ENCODE data around the gene KAZN. TPM values are rescaled to one million over a fixed set of nuclear protein-coding genes. Genes with fewer than 3 reads are reported as not detected.

KAZN gene
- polyA plus RNA-seq, 2 donors = 29.3 to 32.0 TPM

- Histone ChIP-seq H3K27me3 (ENCODE audit: control insufficient read depth in 1 of 2, insufficient read depth in 2 of 2, low read length in 2 of 2) (no peaks in the 10 kb centered on the region), H3K27ac (ENCODE audit: low read depth in 2 of 2, low read length in 1 of 2) (no peak overlapping the region), H3K4me1 (ENCODE audit: control insufficient read depth in 2 of 2, insufficient read depth in 2 of 2, low read length in 1 of 2) (no peaks in the 10 kb centered on the region), H3K36me3 (ENCODE audit: control insufficient read depth in 2 of 2, insufficient read depth in 2 of 2, low read length in 1 of 2) (no peaks in the 10 kb centered on the region), H3K4me3 (ENCODE audit: low read depth in 1 of 2, low read length in 2 of 2) (no peak overlapping the region), H3K9me3 (ENCODE audit: control insufficient read depth in 2 of 2, insufficient read depth in 1 of 2, low read depth in 1 of 2, low read length in 1 of 2) (no peaks in the 10 kb centered on the region)
- WGBS, 2 donors = 0 to 39% methylated on average over 1 of the region's 1 CpG
Measured at GRCh38 chr1:14606632-14607031, 8.1 kb downstream of the KAZN start.

- no peak overlapping the region for H3K27ac ChIP-seq (ENCODE audit: low read depth in 2 of 2, low read length in 1 of 2)
- no peaks in the 10 kb centered on the region for H3K27me3 ChIP-seq (ENCODE audit: control insufficient read depth in 1 of 2, insufficient read depth in 2 of 2, low read length in 2 of 2)
- no peak overlapping the region for H3K4me3 ChIP-seq (ENCODE audit: low read depth in 1 of 2, low read length in 2 of 2)
- no peaks in the 10 kb centered on the region for H3K9me3 ChIP-seq (ENCODE audit: control insufficient read depth in 2 of 2, insufficient read depth in 1 of 2, low read depth in 1 of 2, low read length in 1 of 2)
- H3K4me1 ChIP-seq (ENCODE audit: control insufficient read depth in 2 of 2, insufficient read depth in 2 of 2, low read length in 1 of 2) = no peaks in the 10 kb centered on the region
- H3K36me3 ChIP-seq (ENCODE audit: control insufficient read depth in 2 of 2, insufficient read depth in 2 of 2, low read length in 1 of 2) = no peaks in the 10 kb centered on the region
- 79 to 80% methylated on average over 5 of the region's 5 CpGs for WGBS, 2 donors
Measured at GRCh38 chr1:14607295-14607694, 8.8 kb downstream of the KAZN start.

GRCh38 chr1:14608308-14608707, 9.8 kb downstream of the KAZN start:
- H3K27me3 ChIP-seq (ENCODE audit: control insufficient read depth in 1 of 2, insufficient read depth in 2 of 2, low read length in 2 of 2) = no peaks in the 10 kb centered on the region
- WGBS, 2 donors = 93 to 96% methylated on average over 3 of the region's 3 CpGs
- no peaks in the 10 kb centered on the region for H3K9me3 ChIP-seq (ENCODE audit: control insufficient read depth in 2 of 2, insufficient read depth in 1 of 2, low read depth in 1 of 2, low read length in 1 of 2)
- H3K4me3 ChIP-seq (ENCODE audit: low read depth in 1 of 2, low read length in 2 of 2) = no peak overlapping the region
- H3K4me1 ChIP-seq (ENCODE audit: control insufficient read depth in 2 of 2, insufficient read depth in 2 of 2, low read length in 1 of 2) = no peaks in the 10 kb centered on the region
- no peaks in the 10 kb centered on the region for H3K36me3 ChIP-seq (ENCODE audit: control insufficient read depth in 2 of 2, insufficient read depth in 2 of 2, low read length in 1 of 2)
- no peak overlapping the region for H3K27ac ChIP-seq (ENCODE audit: low read depth in 2 of 2, low read length in 1 of 2)

- H3K4me1 ChIP-seq (ENCODE audit: control insufficient read depth in 2 of 2, insufficient read depth in 2 of 2, low read length in 1 of 2) = no peaks in the 10 kb centered on the region
- WGBS, 2 donors = 81 to 91% methylated on average over 4 of the region's 4 CpGs
- no peak overlapping the region for H3K27ac ChIP-seq (ENCODE audit: low read depth in 2 of 2, low read length in 1 of 2)
- no peaks in the 10 kb centered on the region for H3K36me3 ChIP-seq (ENCODE audit: control insufficient read depth in 2 of 2, insufficient read depth in 2 of 2, low read length in 1 of 2)
- no peaks in the 10 kb centered on the region for H3K9me3 ChIP-seq (ENCODE audit: control insufficient read depth in 2 of 2, insufficient read depth in 1 of 2, low read depth in 1 of 2, low read length in 1 of 2)
- no peak overlapping the region for H3K4me3 ChIP-seq (ENCODE audit: low read depth in 1 of 2, low read length in 2 of 2)
- no peaks in the 10 kb centered on the region for H3K27me3 ChIP-seq (ENCODE audit: control insufficient read depth in 1 of 2, insufficient read depth in 2 of 2, low read length in 2 of 2)
Measured at GRCh38 chr1:14610761-14611160, 12.3 kb downstream of the KAZN start.

GRCh38 chr1:14611792-14612191, 13.3 kb downstream of the KAZN start:
- Histone ChIP-seq H3K9me3 (ENCODE audit: control insufficient read depth in 2 of 2, insufficient read depth in 1 of 2, low read depth in 1 of 2, low read length in 1 of 2) (no peaks in the 10 kb centered on the region), H3K4me3 (ENCODE audit: low read depth in 1 of 2, low read length in 2 of 2) (no peak overlapping the region), H3K27me3 (ENCODE audit: control insufficient read depth in 1 of 2, insufficient read depth in 2 of 2, low read length in 2 of 2) (no peaks in the 10 kb centered on the region), H3K36me3 (ENCODE audit: control insufficient read depth in 2 of 2, insufficient read depth in 2 of 2, low read length in 1 of 2) (no peaks in the 10 kb centered on the region), H3K4me1 (ENCODE audit: control insufficient read depth in 2 of 2, insufficient read depth in 2 of 2, low read length in 1 of 2) (no peaks in the 10 kb centered on the region), H3K27ac (ENCODE audit: low read depth in 2 of 2, low read length in 1 of 2) (no peak overlapping the region)
- WGBS, 2 donors = 84 to 96% methylated on average over 3 of the region's 3 CpGs

- no peaks in the 10 kb centered on the region for H3K36me3 ChIP-seq (ENCODE audit: control insufficient read depth in 2 of 2, insufficient read depth in 2 of 2, low read length in 1 of 2)
- no peaks in the 10 kb centered on the region for H3K9me3 ChIP-seq (ENCODE audit: control insufficient read depth in 2 of 2, insufficient read depth in 1 of 2, low read depth in 1 of 2, low read length in 1 of 2)
- 92% methylated on average over 5 of the region's 5 CpGs for WGBS, 2 donors
- no peak overlapping the region for H3K4me3 ChIP-seq (ENCODE audit: low read depth in 1 of 2, low read length in 2 of 2)
- no peaks in the 10 kb centered on the region for H3K27me3 ChIP-seq (ENCODE audit: control insufficient read depth in 1 of 2, insufficient read depth in 2 of 2, low read length in 2 of 2)
- no peaks in the 10 kb centered on the region for H3K4me1 ChIP-seq (ENCODE audit: control insufficient read depth in 2 of 2, insufficient read depth in 2 of 2, low read length in 1 of 2)
- H3K27ac ChIP-seq (ENCODE audit: low read depth in 2 of 2, low read length in 1 of 2) = no peak overlapping the region
Measured at GRCh38 chr1:14612256-14612655, 13.8 kb downstream of the KAZN start.

- Histone ChIP-seq H3K9me3 (ENCODE audit: control insufficient read depth in 2 of 2, insufficient read depth in 1 of 2, low read depth in 1 of 2, low read length in 1 of 2) (no peaks in the 10 kb centered on the region), H3K27me3 (ENCODE audit: control insufficient read depth in 1 of 2, insufficient read depth in 2 of 2, low read length in 2 of 2) (no peaks in the 10 kb centered on the region), H3K4me1 (ENCODE audit: control insufficient read depth in 2 of 2, insufficient read depth in 2 of 2, low read length in 1 of 2) (no peaks in the 10 kb centered on the region), H3K27ac (ENCODE audit: low read depth in 2 of 2, low read length in 1 of 2) (no peak overlapping the region), H3K4me3 (ENCODE audit: low read depth in 1 of 2, low read length in 2 of 2) (no peak overlapping the region), H3K36me3 (ENCODE audit: control insufficient read depth in 2 of 2, insufficient read depth in 2 of 2, low read length in 1 of 2) (no peaks in the 10 kb centered on the region)
- whole genome bisulfite sequencing, 2 donors = 51 to 67% methylated on average over 3 of the region's 3 CpGs
Measured at GRCh38 chr1:14613926-14614325, 15.4 kb downstream of the KAZN start.

- Histone ChIP-seq H3K27me3 (ENCODE audit: control insufficient read depth in 1 of 2, insufficient read depth in 2 of 2, low read length in 2 of 2) (no peaks in the 10 kb centered on the region), H3K36me3 (ENCODE audit: control insufficient read depth in 2 of 2, insufficient read depth in 2 of 2, low read length in 1 of 2) (no peaks in the 10 kb centered on the region), H3K9me3 (ENCODE audit: control insufficient read depth in 2 of 2, insufficient read depth in 1 of 2, low read depth in 1 of 2, low read length in 1 of 2) (no peaks in the 10 kb centered on the region), H3K4me3 (ENCODE audit: low read depth in 1 of 2, low read length in 2 of 2) (no peak overlapping the region), H3K4me1 (ENCODE audit: control insufficient read depth in 2 of 2, insufficient read depth in 2 of 2, low read length in 1 of 2) (no peaks in the 10 kb centered on the region), H3K27ac (ENCODE audit: low read depth in 2 of 2, low read length in 1 of 2) (no peak overlapping the region)
- WGBS, 2 donors = 77 to 89% methylated on average over 6 of the region's 6 CpGs
Measured at GRCh38 chr1:14614341-14614740, 15.9 kb downstream of the KAZN start.

- H3K4me3 ChIP-seq (ENCODE audit: low read depth in 1 of 2, low read length in 2 of 2) = no peak overlapping the region
- H3K27me3 ChIP-seq (ENCODE audit: control insufficient read depth in 1 of 2, insufficient read depth in 2 of 2, low read length in 2 of 2) = no peaks in the 10 kb centered on the region
- no peaks in the 10 kb centered on the region for H3K4me1 ChIP-seq (ENCODE audit: control insufficient read depth in 2 of 2, insufficient read depth in 2 of 2, low read length in 1 of 2)
- H3K36me3 ChIP-seq (ENCODE audit: control insufficient read depth in 2 of 2, insufficient read depth in 2 of 2, low read length in 1 of 2) = no peaks in the 10 kb centered on the region
- WGBS, 2 donors = 86 to 89% methylated on average over 12 of the region's 12 CpGs
- H3K9me3 ChIP-seq (ENCODE audit: control insufficient read depth in 2 of 2, insufficient read depth in 1 of 2, low read depth in 1 of 2, low read length in 1 of 2) = no peaks in the 10 kb centered on the region
- no peak overlapping the region for H3K27ac ChIP-seq (ENCODE audit: low read depth in 2 of 2, low read length in 1 of 2)
Measured at GRCh38 chr1:14615549-14616218, 17.2 kb downstream of the KAZN start.

- 75 to 78% methylated on average over 11 of the region's 11 CpGs for WGBS, 2 donors
- H3K4me3 ChIP-seq (ENCODE audit: low read depth in 1 of 2, low read length in 2 of 2) = no peak overlapping the region
- no peak overlapping the region for H3K27ac ChIP-seq (ENCODE audit: low read depth in 2 of 2, low read length in 1 of 2)
- H3K4me1 ChIP-seq (ENCODE audit: control insufficient read depth in 2 of 2, insufficient read depth in 2 of 2, low read length in 1 of 2) = no peaks in the 10 kb centered on the region
- H3K36me3 ChIP-seq (ENCODE audit: control insufficient read depth in 2 of 2, insufficient read depth in 2 of 2, low read length in 1 of 2) = no peaks in the 10 kb centered on the region
- H3K27me3 ChIP-seq (ENCODE audit: control insufficient read depth in 1 of 2, insufficient read depth in 2 of 2, low read length in 2 of 2) = no peaks in the 10 kb centered on the region
- H3K9me3 ChIP-seq (ENCODE audit: control insufficient read depth in 2 of 2, insufficient read depth in 1 of 2, low read depth in 1 of 2, low read length in 1 of 2) = no peaks in the 10 kb centered on the region
Measured at GRCh38 chr1:14616632-14617396, 18.3 kb downstream of the KAZN start.
